ENCODE measurements around the gene ALDH1L1. TPM values are rescaled to one million over a fixed set of nuclear protein-coding genes. Genes with fewer than 3 reads are reported as not detected.

The ALDH1L1 gene
- total RNA-seq, 2 experiments from 2014 or later = not detected

DNA sequence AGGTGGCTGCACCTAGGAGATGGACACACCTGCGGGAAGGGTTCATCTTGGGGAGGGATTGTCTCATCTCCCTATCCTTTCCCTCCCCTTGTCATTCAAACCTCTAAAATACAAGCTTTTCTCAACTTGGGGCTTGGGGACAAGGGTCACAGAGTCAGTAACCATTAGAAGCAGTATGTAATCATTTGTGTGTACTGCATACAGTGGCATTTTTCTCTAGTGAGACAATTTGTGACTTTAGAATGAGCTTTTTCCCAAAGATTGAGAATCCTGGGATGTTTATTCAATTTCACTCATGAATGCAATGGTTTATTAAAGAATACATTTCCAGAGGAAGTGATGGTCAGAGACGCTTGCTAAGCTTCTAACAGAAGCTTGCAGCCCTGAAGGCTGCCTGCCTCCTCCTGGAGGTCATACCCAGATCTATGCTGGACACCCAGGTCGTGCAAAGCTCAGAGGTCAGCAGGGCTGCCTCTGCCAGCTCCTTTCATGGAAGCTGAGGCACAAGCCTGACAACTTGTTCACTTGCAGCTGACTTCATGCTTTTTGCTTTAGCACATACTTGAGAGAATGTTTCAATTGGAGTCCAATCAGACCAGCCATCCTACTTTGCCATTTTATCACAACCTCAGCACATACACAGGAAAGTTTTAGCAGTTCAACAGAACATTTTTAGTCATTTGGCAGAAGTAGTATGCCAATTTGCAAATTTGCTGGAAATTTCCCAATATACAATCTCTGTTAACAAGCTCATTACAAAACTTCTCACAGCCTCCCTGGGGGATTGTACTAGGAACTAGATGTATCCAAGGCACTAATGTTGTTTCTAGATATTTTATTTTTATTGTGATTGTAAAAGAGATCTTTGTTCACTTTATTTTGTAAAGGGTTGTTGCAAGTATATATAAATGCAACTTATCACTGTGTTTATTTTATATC, 25.6 kb upstream of the ALDH1L1 start:
- H3K27me3 Mint-ChIP-seq = peaks cover 23% of the 10 kb centered on the region
- intact Hi-C loops (cut with micrococcal nuclease) = no loop called here
- no peak overlapping the region for H3K4me3 Mint-ChIP-seq
- POLR2A ChIA-PET = no interaction called here
- no peaks in the 10 kb centered on the region for H3K4me1 Mint-ChIP-seq (ENCODE audit: low read depth)
- H3K9me3 Mint-ChIP-seq = no peaks in the 10 kb centered on the region
- no peak overlapping the region for H3K27ac Mint-ChIP-seq
- H3K36me3 Mint-ChIP-seq = no peaks in the 10 kb centered on the region
- DNase-seq = no peak
- CTCF ChIA-PET = no interaction called here

DNA sequence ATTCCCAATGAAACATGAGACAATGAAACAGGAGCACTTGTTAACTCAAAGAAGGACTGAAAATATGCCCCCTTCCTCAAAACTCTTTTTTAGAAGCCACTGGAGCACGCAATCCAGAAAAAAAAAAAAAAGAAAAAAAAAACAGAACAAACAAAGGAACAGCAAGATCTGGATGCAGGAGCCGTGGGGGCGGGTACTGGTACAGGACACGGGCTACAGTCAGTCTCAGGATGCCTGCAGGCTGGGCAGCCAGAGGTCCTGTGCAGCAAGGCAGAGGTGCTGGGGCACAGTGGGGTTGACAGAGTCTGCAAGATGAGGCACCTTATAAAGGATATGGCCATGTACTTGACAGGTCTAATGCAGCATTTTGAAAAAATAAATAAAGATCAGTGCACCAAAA, 22.3 kb upstream of the ALDH1L1 start:
- Mint-ChIP-seq H3K36me3 (no peaks in the 10 kb centered on the region), H3K4me3 (no peak overlapping the region), H3K27me3 (peaks cover 15% of the 10 kb centered on the region), H3K27ac (no peak overlapping the region), H3K9me3 (no peaks in the 10 kb centered on the region), H3K4me1 (ENCODE audit: low read depth) (no peaks in the 10 kb centered on the region)
- ChIA-PET POLR2A (no interaction called here), CTCF (no interaction called here)
- intact Hi-C loops (cut with micrococcal nuclease) = no loop called here
- no peak for DNase-seq

DNA sequence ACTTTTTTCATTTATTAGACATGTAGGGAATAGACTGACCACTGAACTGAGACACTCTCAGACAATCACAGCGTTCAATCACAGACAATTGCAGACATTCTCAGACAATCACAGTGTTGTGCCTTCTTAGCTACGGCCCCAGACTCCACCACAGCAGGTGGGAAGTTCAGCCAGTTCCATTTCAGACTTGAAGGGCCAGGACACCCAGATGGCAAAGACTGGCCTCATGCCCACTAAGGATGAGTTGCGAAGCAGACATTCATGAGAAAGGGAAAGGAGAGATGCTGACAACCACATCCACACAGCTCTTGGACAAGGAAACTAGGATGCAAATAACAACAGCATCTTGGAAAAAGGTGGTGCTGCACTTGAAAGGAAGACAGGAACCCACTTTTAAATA, 21.9 kb upstream of the ALDH1L1 start:
- no peaks in the 10 kb centered on the region for H3K4me1 Mint-ChIP-seq (ENCODE audit: low read depth)
- no peaks in the 10 kb centered on the region for H3K36me3 Mint-ChIP-seq
- no peak overlapping the region for H3K27ac Mint-ChIP-seq
- ChIA-PET CTCF (no interaction called here), POLR2A (no interaction called here)
- no peak for DNase-seq
- intact Hi-C loops (cut with micrococcal nuclease) = no loop called here
- H3K9me3 Mint-ChIP-seq = no peaks in the 10 kb centered on the region
- H3K4me3 Mint-ChIP-seq = no peak overlapping the region
- H3K27me3 Mint-ChIP-seq = peaks cover 15% of the 10 kb centered on the region

DNA sequence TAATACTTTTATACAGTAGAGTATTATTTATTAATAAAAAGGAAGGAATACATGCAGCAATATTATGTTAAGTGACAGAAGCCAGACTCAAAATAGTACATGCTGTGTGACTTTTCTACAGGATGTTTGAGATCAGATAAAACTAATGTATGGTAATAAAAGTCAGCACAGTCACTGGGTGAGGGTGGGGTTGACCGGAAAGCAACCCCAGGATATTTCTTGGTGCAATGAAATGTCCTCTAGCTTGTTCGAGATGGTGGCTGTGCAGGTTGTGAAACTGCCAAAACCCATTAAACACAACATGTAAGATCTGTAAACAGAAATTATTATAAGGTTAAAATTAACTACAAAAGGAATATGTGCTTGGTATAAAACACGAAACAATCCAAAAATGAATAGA, 20.8 kb upstream of the ALDH1L1 start:
- POLR2A ChIA-PET = no interaction called here
- H3K27me3 Mint-ChIP-seq = peaks cover 15% of the 10 kb centered on the region
- H3K4me3 Mint-ChIP-seq = no peak overlapping the region
- no peaks in the 10 kb centered on the region for H3K4me1 Mint-ChIP-seq (ENCODE audit: low read depth)
- CTCF ChIA-PET = no interaction called here
- intact Hi-C loops (cut with micrococcal nuclease) = no loop called here
- no peak for DNase-seq
- no peaks in the 10 kb centered on the region for H3K36me3 Mint-ChIP-seq
- H3K27ac Mint-ChIP-seq = no peak overlapping the region
- no peaks in the 10 kb centered on the region for H3K9me3 Mint-ChIP-seq

DNA sequence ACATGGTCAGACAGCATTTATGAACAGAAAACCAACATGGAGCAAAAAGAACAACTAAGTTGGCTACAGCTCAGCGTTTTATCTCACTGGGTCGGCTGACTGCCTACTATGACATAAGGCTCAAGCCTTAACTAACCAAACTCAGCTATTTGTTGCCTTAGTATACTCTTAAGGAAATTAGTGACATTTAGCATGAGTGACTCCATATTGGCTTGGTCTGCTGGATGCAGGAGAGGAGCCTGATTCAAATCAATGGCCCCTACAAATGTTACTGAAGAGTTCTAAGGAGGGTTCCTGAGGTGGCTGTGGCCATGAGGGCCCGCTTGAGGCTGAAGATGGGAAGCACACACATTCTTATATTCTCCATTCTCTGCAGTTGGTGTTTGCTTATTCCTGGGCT, 20.1 kb upstream of the ALDH1L1 start:
- no peak overlapping the region for H3K27ac Mint-ChIP-seq
- no peaks in the 10 kb centered on the region for H3K4me1 Mint-ChIP-seq (ENCODE audit: low read depth)
- CTCF ChIA-PET = no interaction called here

DNA sequence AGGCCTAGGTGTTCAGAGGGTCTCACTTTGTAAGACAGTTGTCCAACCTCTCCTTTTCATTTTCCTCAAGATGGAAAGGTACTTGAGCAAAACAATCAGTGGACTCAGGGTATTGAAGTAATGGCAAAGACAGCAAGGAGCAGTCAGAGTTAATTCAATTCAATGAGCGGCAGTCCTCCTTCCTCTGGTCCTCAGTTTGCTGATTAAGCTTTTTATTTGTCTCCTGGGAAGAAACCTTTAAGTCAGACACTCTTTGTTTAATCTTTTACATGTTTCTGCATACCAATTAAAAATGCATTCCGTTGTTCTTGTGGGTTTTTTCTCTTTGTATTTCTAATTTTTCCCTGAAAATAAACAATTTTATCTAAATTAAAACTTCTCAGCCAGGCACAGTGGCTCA, 18.9 kb upstream of the ALDH1L1 start:
- peaks cover 12% of the 10 kb centered on the region for H3K27me3 Mint-ChIP-seq
- no peak for DNase-seq
- intact Hi-C loops (cut with micrococcal nuclease) = loop anchor here (2.0 kb wide), 1 partner anchor 66 kb away; no protein-coding TSS in a partner anchor
- H3K27ac Mint-ChIP-seq = no peak overlapping the region
- no peak overlapping the region for H3K4me3 Mint-ChIP-seq
- peaks cover 9% of the 10 kb centered on the region for H3K9me3 Mint-ChIP-seq
- H3K36me3 Mint-ChIP-seq = no peaks in the 10 kb centered on the region
- POLR2A ChIA-PET = no interaction called here
- CTCF ChIA-PET = interaction anchor here (0.7 to 4.5 kb wide), 5 partner anchors 8 to 270 kb away, joined by 3 to 20 read pairs (median 4); no protein-coding TSS in a partner anchor
- H3K4me1 Mint-ChIP-seq (ENCODE audit: low read depth) = no peaks in the 10 kb centered on the region

More for the DNA sequence above, 20.1 kb upstream of the ALDH1L1 start:
- Mint-ChIP-seq H3K27me3 (peaks cover 15% of the 10 kb centered on the region), H3K4me3 (no peak overlapping the region), H3K36me3 (no peaks in the 10 kb centered on the region), H3K9me3 (no peaks in the 10 kb centered on the region)
- intact Hi-C loops (cut with micrococcal nuclease) = no loop called here
- POLR2A ChIA-PET = no interaction called here
- DNase-seq = no peak

DNA sequence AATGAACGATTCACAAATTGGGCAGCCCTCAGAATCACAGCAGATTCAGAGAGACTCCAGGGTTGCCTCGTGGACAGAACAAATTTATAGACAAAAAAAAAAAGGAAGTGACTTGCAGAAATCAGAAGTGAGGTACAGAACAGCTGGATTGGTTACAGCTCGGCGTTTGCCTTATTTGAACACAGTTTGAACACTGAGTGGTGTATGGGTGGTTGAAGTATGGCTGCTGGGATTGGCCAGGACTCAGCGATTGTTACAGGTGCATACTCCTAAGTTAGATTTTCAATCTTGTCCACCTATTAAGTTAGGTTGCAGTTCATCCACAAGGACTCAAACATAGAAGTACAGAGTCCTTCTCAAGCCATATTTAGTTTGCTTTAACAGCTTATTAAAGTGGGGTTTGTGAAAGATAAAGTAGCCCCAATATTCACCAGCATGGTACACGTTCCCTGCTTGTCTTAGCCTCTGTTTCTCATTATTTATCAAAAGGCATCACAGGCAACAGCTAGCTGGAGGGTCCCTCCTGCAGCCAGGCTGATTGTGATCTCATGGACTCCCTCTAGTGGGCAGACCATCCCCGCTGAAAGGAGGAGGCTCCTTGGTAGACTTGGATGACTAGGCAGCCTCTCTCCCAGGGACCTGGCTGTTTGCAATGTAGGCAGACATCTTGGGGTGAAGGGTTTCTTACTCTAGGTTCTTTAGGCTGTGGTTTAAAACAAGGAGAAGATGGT, 17.6 kb upstream of the ALDH1L1 start:
- peaks cover 12% of the 10 kb centered on the region for H3K27me3 Mint-ChIP-seq
- peaks cover 10% of the 10 kb centered on the region for H3K9me3 Mint-ChIP-seq
- H3K27ac Mint-ChIP-seq = no peak overlapping the region
- H3K4me1 Mint-ChIP-seq (ENCODE audit: low read depth) = no peaks in the 10 kb centered on the region
- ChIA-PET CTCF (interaction anchor here (0.6 to 4.5 kb wide), 11 partner anchors 10 to 1550 kb away, joined by 3 to 20 read pairs (median 4); no protein-coding TSS in a partner anchor), POLR2A (interaction anchor here (0.6 kb wide), 1 partner anchor 794 kb away, joined by 3 read pairs; no protein-coding TSS in a partner anchor)
- peak; percentile 66 for DNase-seq
- no peak overlapping the region for H3K4me3 Mint-ChIP-seq
- no peaks in the 10 kb centered on the region for H3K36me3 Mint-ChIP-seq
- intact Hi-C loops (cut with micrococcal nuclease) = loop anchor here (2.0 kb wide), 1 partner anchor 65 kb away; no protein-coding TSS in a partner anchor

DNA sequence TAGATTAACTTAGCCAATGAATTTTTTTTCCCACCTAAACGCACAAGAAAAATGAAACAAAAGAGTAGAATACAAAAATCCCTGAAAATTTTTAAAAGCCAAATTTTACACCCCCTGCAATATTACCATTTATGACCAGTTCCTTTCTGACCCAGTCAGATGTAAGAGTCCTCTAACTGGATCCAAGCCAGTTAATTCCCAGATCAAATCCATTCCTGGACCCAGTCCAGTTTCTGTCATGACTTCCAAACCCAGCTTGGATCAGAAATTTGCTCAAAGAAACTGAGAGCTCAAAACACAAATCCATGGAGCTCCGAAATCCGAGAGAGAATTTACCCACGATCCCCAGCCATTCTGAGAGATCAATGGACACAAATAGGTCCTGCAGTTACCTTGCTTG, 17.0 kb upstream of the ALDH1L1 start:
- intact Hi-C loops (cut with micrococcal nuclease) = no loop called here
- POLR2A ChIA-PET = no interaction called here
- Mint-ChIP-seq H3K9me3 (peaks cover 10% of the 10 kb centered on the region), H3K27ac (no peak overlapping the region), H3K4me3 (no peak overlapping the region), H3K36me3 (no peaks in the 10 kb centered on the region), H3K27me3 (peaks cover 11% of the 10 kb centered on the region), H3K4me1 (ENCODE audit: low read depth) (no peaks in the 10 kb centered on the region)
- CTCF ChIA-PET = interaction anchor here (0.6 to 4.5 kb wide), 6 partner anchors 13 to 993 kb away, joined by 3 to 20 read pairs (median 4); no protein-coding TSS in a partner anchor
- no peak for DNase-seq

DNA sequence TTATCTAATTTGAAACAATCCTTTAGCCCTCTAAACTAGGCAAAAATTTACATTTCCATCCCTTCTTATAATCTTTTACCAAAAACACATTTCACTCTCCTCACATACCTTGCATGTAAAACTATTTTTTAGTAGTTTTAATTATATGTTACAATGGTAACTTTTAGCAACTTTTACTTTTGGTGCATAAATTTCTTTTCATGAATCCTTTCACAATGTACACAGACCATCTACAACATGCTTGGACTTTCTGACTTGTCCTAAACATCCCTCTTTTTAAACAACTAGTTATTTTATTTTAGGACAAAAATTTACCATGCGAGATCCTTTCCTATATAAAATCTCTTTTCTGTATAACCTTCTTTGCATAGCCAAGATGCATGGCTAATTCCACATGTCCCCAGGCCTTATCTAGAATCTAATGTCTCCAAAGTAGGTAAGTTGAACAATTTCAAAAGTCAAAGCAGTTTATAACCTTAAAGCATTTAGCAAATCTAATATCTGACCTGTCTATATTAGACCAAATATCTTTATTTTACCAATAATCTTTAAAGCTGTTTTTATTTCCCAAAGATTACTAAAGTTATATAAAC, 14.4 kb upstream of the ALDH1L1 start:
- H3K4me3 Mint-ChIP-seq = no peak overlapping the region
- H3K4me1 Mint-ChIP-seq (ENCODE audit: low read depth) = no peaks in the 10 kb centered on the region
- intact Hi-C loops (cut with micrococcal nuclease) = no loop called here
- ChIA-PET POLR2A (no interaction called here), CTCF (no interaction called here)
- peaks cover 10% of the 10 kb centered on the region for H3K9me3 Mint-ChIP-seq
- H3K27ac Mint-ChIP-seq = no peak overlapping the region
- peaks cover 8% of the 10 kb centered on the region for H3K27me3 Mint-ChIP-seq
- DNase-seq = no peak
- no peaks in the 10 kb centered on the region for H3K36me3 Mint-ChIP-seq

DNA sequence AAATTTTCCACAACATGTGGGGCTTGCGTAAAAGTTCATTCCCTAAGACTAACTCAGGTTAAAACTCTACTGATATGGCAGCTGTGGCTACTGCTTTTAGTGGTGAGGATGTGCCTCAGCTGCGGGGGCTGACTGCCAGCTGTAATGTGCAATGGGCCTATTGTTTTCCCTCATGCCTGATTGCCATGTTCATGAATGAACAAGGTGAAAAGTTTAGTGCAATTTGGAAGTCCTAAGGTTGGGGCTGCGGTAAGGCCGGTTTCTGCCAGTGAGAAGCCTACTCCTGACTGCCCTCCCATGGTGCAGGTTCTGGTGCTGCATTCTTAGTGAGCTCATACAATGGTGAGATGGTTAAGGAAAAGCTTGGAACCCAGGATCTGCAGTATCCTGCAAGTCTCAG, 10.9 kb upstream of the ALDH1L1 start:
- no peak for DNase-seq
- H3K27ac Mint-ChIP-seq = no peak overlapping the region
- peaks cover 10% of the 10 kb centered on the region for H3K9me3 Mint-ChIP-seq
- POLR2A ChIA-PET = no interaction called here
- H3K4me1 Mint-ChIP-seq (ENCODE audit: low read depth) = no peaks in the 10 kb centered on the region
- CTCF ChIA-PET = no interaction called here
- H3K4me3 Mint-ChIP-seq = no peak overlapping the region
- intact Hi-C loops (cut with micrococcal nuclease) = no loop called here
- no peaks in the 10 kb centered on the region for H3K36me3 Mint-ChIP-seq
- H3K27me3 Mint-ChIP-seq = peaks cover 1% of the 10 kb centered on the region

DNA sequence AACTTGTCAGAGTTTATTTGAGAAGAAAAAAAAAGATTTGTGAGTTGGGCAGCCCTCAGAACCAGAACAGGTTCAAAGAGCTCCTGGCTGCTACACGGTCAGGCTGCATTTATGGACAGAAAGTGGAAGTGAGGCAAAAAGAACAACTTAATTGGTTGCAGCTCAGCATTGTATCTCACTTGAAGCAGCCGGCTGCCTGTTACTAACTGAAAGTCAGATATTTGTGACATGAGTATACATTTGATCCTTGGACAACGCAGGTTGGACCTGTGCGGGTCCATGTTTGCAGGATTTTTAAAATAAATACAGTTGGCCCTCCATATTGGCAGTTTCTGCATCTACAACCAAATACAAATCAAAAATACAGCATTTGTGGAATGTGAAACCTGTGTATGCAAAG, 7.5 kb upstream of the ALDH1L1 start:
- no peaks in the 10 kb centered on the region for H3K9me3 Mint-ChIP-seq

DNA sequence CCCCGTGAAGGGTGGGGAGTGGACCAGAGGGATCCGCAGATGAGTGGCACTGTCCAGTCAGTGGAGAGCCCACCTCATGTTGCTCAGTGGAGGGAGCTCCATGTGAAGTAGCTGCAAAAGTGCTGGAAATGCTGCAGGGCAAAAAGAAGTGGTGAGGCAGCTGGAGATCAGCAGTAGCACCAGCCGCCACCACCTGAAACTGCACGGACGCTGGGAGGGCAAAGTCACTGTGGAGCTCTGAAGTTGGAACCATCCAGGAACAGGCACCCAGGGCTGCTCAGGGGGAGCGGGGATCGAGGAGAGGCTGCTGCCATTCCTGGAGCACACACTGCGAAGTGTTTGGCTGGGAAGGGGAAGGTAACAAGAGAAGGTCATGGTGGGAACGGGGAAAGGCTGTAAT, 6.4 kb upstream of the ALDH1L1 start:
- H3K36me3 Mint-ChIP-seq = no peaks in the 10 kb centered on the region
- DNase-seq = no peak
- no peak overlapping the region for H3K4me3 Mint-ChIP-seq
- no peaks in the 10 kb centered on the region for H3K9me3 Mint-ChIP-seq
- ChIA-PET POLR2A (no interaction called here), CTCF (no interaction called here)
- H3K4me1 Mint-ChIP-seq (ENCODE audit: low read depth) = no peaks in the 10 kb centered on the region
- no peak overlapping the region for H3K27ac Mint-ChIP-seq
- H3K27me3 Mint-ChIP-seq = peaks cover 12% of the 10 kb centered on the region
- intact Hi-C loops (cut with micrococcal nuclease) = no loop called here

More for the DNA sequence above, 7.5 kb upstream of the ALDH1L1 start:
- POLR2A ChIA-PET = no interaction called here
- Mint-ChIP-seq H3K4me3 (no peak overlapping the region), H3K27me3 (peaks cover 11% of the 10 kb centered on the region), H3K27ac (no peak overlapping the region), H3K36me3 (no peaks in the 10 kb centered on the region), H3K4me1 (ENCODE audit: low read depth) (no peaks in the 10 kb centered on the region)
- CTCF ChIA-PET = no interaction called here
- intact Hi-C loops (cut with micrococcal nuclease) = no loop called here
- no peak for DNase-seq
